Smooth muscle cell (in vitro differentiated cells): ENCODE data around the gene P2RX3. TPM values are rescaled to one million over a fixed set of nuclear protein-coding genes. Genes with fewer than 3 reads are reported as not detected.

Source experiments
- DNase-seq: peaks from one replicate; lab custom pipeline; 2025; ENCODE audit not compliant: unreplicated experiment; lab: John Stamatoyannopoulos, UW
- H2AFZ ChIP-seq: fragments of 200-600 bp; sonication (generic); 2 replicates; pipeline ENCODE4 v1.6.0; 2016; ENCODE audit warnings: antibody characterized with exemption, low read depth, mild to moderate bottlenecking
- H3F3A ChIP-seq: fragments of 200-600 bp; sonication (generic); 2 replicates; pipeline ENCODE4 v1.6.0; 2017; ENCODE audit warnings: antibody characterized with exemption, low read depth
- H3K27ac ChIP-seq: fragments of 200-600 bp; sonication (generic); 2 replicates; pipeline ENCODE4 v1.5.1; 2016; ENCODE audit warnings: low read depth, mild to moderate bottlenecking
- H3K27me3 ChIP-seq: fragments of 200-600 bp; sonication (generic); 2 replicates; pipeline ENCODE4 v1.6.1; 2016; ENCODE audit warnings: low read depth, mild to moderate bottlenecking
- H3K36me3 ChIP-seq: fragments of 200-600 bp; sonication (generic); 2 replicates; pipeline ENCODE4 v1.5.1; 2016; ENCODE audit warnings: low read depth
- H3K4me1 ChIP-seq: fragments of 200-600 bp; sonication (generic); 2 replicates; pipeline ENCODE4 v1.5.1; 2016; ENCODE audit warnings: low read depth
- H3K4me2 ChIP-seq: fragments of 200-600 bp; sonication (generic); 2 replicates; pipeline ENCODE4 v1.6.0; 2016; ENCODE audit warnings: mild to moderate bottlenecking
- H3K4me3 ChIP-seq: fragments of 200-600 bp; sonication (generic); 2 replicates; pipeline ENCODE4 v1.5.1; 2016; ENCODE audit warnings: mild to moderate bottlenecking
- H3K79me2 ChIP-seq: fragments of 200-600 bp; sonication (generic); 2 replicates; pipeline ENCODE4 v1.6.0; 2016; ENCODE audit warnings: low read depth, mild to moderate bottlenecking
- H3K9ac ChIP-seq: fragments of 200-600 bp; sonication (generic); 2 replicates; pipeline ENCODE4 v1.6.0; 2016; ENCODE audit warnings: low read depth
- H3K9me3 ChIP-seq: fragments of 200-600 bp; sonication (generic); replicated peaks from 2 replicates; pipeline ENCODE4 v1.5.1; 2016; ENCODE audit warnings: low read depth
- H4K20me1 ChIP-seq: fragments of 200-600 bp; sonication (generic); 2 replicates; pipeline ENCODE4 v1.6.0; 2016; ENCODE audit warnings: low read depth
- CTCF ChIP-seq: fragments of 200-600 bp; sonication (generic); IDR thresholded peaks from 2 replicates; pipeline ENCODE4 v1.5.1; 2017; ENCODE audit warnings: borderline replicate concordance, mild to moderate bottlenecking, antibody characterized with exemption; ENCODE audit not compliant: insufficient read depth, poor library complexity, severe bottlenecking
- WGBS: methylation state at CpG from one replicate; pipeline ENCODE4 v1.1.7; 2016; ENCODE audit warnings: low lambda C conversion rate; 5-methylcytosine and 5-hydroxymethylcytosine counted together
- polyA plus RNA-seq: library from polyadenylated mRNA; unstranded; fragments of >200 nt; fragmentation: Nextera tagmentation; extraction: Ambion mirVana; gene quantifications from 2 replicates; pipeline ENCODE4 v1.2.1, GENCODE V29; 2016
- total RNA-seq: library from RNA; depleted of rRNA; stranded (reverse); fragments of >200 nt; gene quantifications from 2 replicates; pipeline ENCODE4 v1.2.3, GENCODE V29; 2014

The P2RX3 gene
- total and polyA plus RNA-seq, 2 experiments from 2014 or later = 0.19 TPM; not detected in 1

DNA sequence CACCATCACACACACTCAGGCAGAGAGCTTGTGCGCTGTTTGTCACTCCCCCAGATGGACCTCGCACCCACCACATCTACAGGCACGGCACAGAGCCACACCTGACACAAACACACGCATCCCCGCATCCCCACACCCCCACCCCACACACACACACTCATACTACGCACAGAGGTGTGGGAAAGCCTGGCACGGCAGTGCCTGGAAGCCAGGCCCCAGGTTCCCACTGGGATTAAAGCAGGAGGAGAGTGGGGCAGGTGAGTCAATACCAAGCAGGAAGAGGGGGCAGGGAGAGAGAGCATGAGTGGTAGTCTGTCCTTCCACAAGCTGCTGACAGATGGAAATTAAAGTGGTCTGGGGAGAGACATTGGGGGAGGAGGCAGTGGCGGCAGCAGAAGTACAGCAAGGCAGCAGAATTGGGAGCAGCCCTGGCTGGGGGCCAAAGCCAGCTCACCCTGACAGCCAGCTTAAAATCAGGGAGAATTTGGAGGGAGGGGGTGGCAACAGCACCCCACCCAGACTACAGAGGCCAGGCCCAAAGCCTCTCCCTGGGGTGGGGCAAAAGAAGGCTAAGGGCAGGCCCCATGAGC lies 34.1 kb upstream of the P2RX3 start:
- no peak overlapping the region for H3K4me3 ChIP-seq
- peaks cover 39% of the 10 kb centered on the region for H3K79me2 ChIP-seq
- whole genome bisulfite sequencing = 74% methylated on average over 8 of the region's 8 CpGs
- H3K36me3 ChIP-seq = peaks cover 23% of the 10 kb centered on the region
- no peaks in the 10 kb centered on the region for H3K4me1 ChIP-seq
- peaks cover 6% of the 10 kb centered on the region for H3F3A ChIP-seq
- no peak for TF ChIP-seq CTCF
- peak overlapping the region; percentile 53 for H3K27ac ChIP-seq
- no peaks in the 10 kb centered on the region for H3K9me3 ChIP-seq
- H3K27me3 ChIP-seq = no peaks in the 10 kb centered on the region
- peak overlapping the region; percentile 8 for H3K4me2 ChIP-seq
- H4K20me1 ChIP-seq = peaks cover 64% of the 10 kb centered on the region
- no peak overlapping the region for H3K9ac ChIP-seq
- DNase-seq = no peak
- H2AFZ ChIP-seq = no peak overlapping the region

DNA sequence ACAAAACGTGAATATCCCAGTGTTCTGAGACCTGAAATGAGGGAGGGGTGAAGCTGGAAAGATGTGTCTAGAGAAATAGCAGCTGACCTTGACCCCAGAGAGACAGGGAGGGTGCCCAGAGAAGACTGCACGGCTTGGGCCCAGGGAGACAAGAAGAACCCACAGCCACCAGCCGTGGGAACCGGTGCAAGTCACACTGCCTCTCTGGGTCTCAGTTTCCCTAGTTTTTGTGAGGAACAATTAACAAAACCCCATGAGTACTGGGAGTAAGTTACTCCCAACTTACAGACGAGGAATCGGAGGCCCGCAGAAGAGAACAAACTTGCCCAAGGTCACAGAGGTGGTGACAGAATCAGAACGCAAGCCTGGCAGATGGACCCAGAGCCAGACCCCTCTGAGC lies 32.6 kb upstream of the P2RX3 start:
- Histone ChIP-seq H3K4me1 (peaks cover 1% of the 10 kb centered on the region), H3K4me2 (no peak overlapping the region), H3K27me3 (no peaks in the 10 kb centered on the region), H2AFZ (no peak overlapping the region), H3K4me3 (no peak overlapping the region), H4K20me1 (peaks cover 77% of the 10 kb centered on the region), H3K79me2 (peaks cover 54% of the 10 kb centered on the region), H3K27ac (no peak overlapping the region), H3K9ac (no peak overlapping the region), H3K9me3 (no peaks in the 10 kb centered on the region), H3F3A (no peaks in the 10 kb centered on the region), H3K36me3 (peaks cover 9% of the 10 kb centered on the region)
- no peak for TF ChIP-seq CTCF
- WGBS = 94% methylated on average over 8 of the region's 8 CpGs
- no peak for DNase-seq

GRCh38 chr11:57306161-57306876 lies 31.8 kb upstream of the P2RX3 start:
- H3F3A ChIP-seq = no peaks in the 10 kb centered on the region
- H3K27me3 ChIP-seq = no peaks in the 10 kb centered on the region
- no peak for TF ChIP-seq CTCF
- H3K9me3 ChIP-seq = no peaks in the 10 kb centered on the region
- H4K20me1 ChIP-seq = peaks cover 84% of the 10 kb centered on the region
- H3K9ac ChIP-seq = no peak overlapping the region
- peaks cover 9% of the 10 kb centered on the region for H3K4me1 ChIP-seq
- no peak overlapping the region for H3K4me2 ChIP-seq
- no peak overlapping the region for H3K4me3 ChIP-seq
- no peak for DNase-seq
- peaks cover 58% of the 10 kb centered on the region for H3K79me2 ChIP-seq
- H3K36me3 ChIP-seq = peaks cover 4% of the 10 kb centered on the region
- H2AFZ ChIP-seq = no peak overlapping the region
- 96% methylated on average over 15 of the region's 15 CpGs for WGBS
- no peak overlapping the region for H3K27ac ChIP-seq
